Epithelial cell of proximal tubule (primary cell): ENCODE data around the gene CBLC. TPM values are rescaled to one million over a fixed set of nuclear protein-coding genes. Genes with fewer than 3 reads are reported as not detected.

ENCODE experiments used
- DNase-seq: peaks from one replicate; pipeline ENCODE4 v3.0.0-alpha.2; 2011; ENCODE audit warnings: low read depth
- H3K4me3 ChIP-seq: 2 replicates; pipeline ENCODE4 v1.5.1; 2011; ENCODE audit warnings: low read depth, mild to moderate bottlenecking, low read length
- total RNA-seq: library from RNA; depleted of rRNA; stranded (reverse); fragments of >200 nt; gene quantifications from 2 replicates; pipeline ENCODE4 v1.2.3, GENCODE V29; 2015
- TF ChIP-seq, protein P1 (sequence below): conservative IDR thresholded peaks from 2 replicates; pipeline ENCODE4 v1.5.1; 2012; ENCODE audit warnings: low read depth, mild to moderate bottlenecking, low read length

CBLC gene
- total RNA-seq, 1 donor from 2014 or later: 27.2 TPM

DNA sequence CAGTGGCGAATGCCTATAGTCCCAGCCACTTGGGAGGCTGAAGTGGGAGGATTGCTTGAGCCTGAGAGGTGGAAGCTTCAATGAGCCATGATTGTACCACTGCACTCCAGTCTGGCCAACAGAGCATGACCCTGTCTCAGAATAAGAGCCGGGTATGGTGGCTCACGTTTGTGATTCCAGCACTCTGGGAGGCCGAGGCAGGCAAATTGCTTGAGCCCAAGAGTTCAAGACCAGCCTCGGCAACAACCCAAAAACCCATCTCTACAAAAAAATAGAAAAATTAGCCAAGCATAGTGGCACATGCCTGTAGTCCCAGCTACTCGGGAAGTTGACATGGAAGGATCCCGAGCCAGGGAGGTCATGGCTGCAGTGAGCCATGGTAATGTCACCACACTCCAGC is 63.1 kb downstream of the CBLC start:
- no peak for DNase-seq
- TF ChIP-seq, protein P1, sequence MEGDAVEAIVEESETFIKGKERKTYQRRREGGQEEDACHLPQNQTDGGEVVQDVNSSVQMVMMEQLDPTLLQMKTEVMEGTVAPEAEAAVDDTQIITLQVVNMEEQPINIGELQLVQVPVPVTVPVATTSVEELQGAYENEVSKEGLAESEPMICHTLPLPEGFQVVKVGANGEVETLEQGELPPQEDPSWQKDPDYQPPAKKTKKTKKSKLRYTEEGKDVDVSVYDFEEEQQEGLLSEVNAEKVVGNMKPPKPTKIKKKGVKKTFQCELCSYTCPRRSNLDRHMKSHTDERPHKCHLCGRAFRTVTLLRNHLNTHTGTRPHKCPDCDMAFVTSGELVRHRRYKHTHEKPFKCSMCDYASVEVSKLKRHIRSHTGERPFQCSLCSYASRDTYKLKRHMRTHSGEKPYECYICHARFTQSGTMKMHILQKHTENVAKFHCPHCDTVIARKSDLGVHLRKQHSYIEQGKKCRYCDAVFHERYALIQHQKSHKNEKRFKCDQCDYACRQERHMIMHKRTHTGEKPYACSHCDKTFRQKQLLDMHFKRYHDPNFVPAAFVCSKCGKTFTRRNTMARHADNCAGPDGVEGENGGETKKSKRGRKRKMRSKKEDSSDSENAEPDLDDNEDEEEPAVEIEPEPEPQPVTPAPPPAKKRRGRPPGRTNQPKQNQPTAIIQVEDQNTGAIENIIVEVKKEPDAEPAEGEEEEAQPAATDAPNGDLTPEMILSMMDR: no peak
- H3K4me3 ChIP-seq: no peak overlapping the region

DNA sequence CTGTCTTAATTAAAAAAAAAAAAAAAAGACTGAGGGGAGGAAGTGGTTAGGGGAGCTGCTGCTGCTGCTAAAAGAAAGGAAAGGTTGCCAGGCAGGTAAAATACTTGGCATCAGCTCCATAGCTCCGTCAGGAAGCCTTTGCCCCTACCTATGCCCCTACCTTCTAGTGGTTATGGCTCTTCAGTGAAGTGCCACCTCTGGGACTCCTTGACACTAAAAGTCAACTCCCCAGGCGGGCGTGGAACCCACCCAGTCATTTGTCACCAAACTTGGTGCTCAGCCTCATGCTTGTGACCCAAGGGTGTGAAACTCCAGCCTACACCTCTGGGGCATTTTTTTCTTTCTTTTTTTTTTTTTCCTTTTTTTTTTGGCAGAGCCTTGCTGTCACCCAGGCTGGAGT is 63.5 kb downstream of the CBLC start:
- TF ChIP-seq, protein P1: no peak
- no peak overlapping the region for H3K4me3 ChIP-seq
- no peak for DNase-seq

DNA sequence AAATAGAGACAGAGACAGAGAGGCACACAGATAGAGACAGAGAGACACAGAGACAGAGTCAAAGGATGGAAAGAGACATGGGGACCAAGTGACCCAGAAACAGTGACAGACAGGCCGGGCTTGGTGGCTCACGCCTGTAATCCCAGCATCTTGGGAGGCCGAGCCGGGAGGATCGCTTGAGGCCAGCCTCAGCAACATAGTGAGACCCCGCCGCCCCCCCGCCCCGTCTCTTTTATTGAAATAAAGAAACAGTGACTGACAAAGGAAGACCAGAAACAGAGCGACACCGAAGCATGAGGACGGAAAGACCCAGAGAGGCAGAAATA is 67.6 kb downstream of the CBLC start:
- no peak for DNase-seq
- peak overlapping the region; percentile 70 for H3K4me3 ChIP-seq
- TF ChIP-seq, protein P1: no peak

DNA sequence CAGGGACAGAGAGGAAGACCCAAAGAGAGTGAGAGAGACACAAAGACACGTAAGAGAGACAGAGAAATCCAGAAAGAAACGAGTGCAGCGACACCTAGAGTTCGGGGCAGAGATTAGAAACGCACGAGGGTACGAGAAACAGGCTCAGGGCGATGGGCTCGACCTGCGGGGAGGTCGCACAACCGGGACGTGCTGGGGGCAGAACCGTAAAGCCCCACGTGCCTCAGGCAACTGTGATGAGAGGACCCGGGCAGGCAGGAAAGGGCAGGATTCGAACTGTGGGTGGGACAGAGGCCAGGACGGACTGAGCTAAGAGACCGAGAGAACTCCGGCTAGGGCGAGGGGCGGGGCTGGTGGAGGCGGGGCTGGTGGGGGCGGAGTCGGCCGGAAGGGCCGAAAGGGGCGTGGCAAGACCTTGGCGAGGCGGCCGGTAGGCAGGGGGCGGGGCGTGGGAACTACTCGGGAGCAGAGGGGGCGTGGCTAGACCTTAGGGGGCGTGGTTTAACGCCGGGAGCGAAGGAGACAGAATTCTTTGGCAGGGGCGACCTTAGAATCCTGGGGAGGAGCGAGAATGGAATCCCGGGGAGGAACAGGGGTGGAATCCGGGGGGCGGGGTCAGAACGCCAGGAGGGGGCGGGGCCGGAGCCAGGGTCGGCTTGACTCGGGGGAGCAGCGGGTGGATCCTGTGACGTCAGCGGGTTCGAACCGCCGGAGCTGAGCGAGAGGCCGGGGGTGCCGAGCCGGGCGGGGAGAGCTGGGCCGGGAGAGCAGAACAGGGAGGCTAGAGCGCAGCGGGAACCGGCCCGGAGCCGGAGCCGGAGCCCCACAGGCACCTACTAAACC is 68.1 kb downstream of the CBLC start, which contains the start of gene NECTIN2:
NECTIN2 (plus strand) TSS at position 686 of the 843 bp plus-strand sequence. CDS start 229 bp downstream, outside the sequence.
- H3K4me3 ChIP-seq: peak within 1 kb of the TSS; percentile 99
- peak; percentile 81 for DNase-seq
- TF ChIP-seq, protein P1: peak; percentile 81

DNA sequence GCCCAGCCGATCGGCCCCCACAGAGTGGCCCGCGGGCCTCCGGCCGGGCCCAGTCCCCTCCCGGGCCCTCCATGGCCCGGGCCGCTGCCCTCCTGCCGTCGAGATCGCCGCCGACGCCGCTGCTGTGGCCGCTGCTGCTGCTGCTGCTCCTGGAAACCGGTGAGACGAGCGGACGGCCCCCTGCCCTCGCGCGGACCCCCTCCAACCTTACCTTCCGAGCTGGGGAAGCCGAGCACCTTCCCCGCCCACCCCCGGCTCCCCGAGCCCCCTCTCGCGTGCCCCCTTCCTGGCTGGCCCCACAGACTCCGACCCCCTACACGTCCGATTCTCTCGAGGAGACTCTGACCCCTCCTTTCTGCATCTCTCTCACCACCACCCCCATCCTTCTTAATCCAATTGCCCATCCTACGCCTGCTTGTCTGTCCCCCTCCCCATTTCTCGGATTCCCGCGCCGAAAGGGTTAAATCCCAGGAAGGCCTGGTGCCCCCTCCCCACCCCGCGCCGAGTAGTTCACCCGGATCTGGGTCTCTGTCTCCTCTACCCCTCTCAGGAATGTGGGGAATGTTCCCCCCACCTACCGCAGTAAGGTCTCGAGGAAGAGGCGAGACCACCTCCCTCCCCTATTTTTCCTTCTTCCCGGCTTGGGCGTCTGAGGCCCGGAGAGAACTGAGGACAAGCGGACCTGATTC is 68.9 kb downstream of the CBLC start:
- peak overlapping the region; percentile 99 for H3K4me3 ChIP-seq
- TF ChIP-seq, protein P1: no peak
- DNase-seq: no peak

DNA sequence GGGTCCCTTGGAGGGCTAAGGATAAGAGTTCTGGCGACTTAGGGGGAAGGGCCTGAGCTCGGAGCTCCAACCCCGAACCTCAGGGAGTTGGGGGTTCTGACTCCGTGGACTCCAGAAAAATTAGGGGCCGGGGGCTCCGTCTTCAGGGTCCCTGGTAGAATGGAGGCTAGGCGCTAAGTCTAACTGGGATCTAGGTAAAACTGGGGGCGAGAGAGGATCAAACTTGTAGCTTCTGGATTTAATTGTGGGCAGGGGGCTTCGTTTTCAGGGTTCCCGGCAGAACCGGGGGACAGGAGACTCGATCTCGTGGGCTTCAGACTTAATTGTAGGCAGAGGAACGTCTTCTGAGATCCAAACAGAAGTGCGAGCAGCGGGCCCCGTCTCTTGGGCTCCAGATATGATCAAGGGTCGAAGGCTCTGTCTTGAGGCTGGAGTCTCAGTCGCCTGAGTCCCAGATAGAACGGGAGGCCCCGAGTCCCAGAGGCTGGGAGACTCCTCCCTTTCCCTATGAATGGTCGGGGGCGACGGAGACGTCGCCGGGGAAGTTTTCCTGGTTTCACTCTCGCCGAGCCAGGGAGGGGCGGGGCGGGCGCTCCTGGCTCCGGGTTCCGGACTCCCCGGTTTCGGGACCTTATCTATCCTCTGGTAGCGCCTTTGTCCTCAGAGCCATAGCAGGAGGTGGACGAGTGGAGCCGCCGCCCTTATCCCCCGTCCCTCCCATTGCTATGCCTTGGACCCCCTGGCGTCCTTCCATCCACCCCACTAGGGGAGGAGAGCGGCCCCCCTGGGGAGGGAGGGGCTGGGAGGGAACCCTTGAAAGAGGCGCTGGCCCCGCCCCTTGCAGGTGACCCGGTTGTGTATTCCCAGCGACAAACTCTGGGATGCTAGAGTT is 69.7 kb downstream of the CBLC start:
- peak overlapping the region; percentile 99 for H3K4me3 ChIP-seq
- TF ChIP-seq, protein P1: no peak
- no peak for DNase-seq
